ENCODE data around the gene FXYD4.

Gene FXYD4

DNA sequence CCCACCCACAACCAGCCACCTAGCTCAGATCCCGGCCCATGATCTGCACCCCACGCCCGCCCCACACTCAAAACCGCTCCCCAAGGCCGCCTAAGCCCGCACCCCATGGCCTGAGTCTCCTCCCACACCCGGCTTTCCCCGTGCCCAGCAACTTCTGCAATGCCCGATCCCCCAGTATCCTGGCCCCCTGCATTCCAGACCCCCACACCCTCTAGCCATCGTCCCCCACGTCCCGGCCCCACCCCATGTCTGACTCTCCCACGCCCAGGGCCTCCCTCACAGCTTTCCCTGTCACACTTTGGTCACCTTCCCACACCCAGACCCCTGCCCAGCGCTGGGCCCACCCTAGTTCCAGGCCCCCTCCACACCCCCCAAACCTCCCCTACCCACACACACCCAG, 20.1 kb upstream of the FXYD4 start:
- TF ChIP-seq, protein P1, sequence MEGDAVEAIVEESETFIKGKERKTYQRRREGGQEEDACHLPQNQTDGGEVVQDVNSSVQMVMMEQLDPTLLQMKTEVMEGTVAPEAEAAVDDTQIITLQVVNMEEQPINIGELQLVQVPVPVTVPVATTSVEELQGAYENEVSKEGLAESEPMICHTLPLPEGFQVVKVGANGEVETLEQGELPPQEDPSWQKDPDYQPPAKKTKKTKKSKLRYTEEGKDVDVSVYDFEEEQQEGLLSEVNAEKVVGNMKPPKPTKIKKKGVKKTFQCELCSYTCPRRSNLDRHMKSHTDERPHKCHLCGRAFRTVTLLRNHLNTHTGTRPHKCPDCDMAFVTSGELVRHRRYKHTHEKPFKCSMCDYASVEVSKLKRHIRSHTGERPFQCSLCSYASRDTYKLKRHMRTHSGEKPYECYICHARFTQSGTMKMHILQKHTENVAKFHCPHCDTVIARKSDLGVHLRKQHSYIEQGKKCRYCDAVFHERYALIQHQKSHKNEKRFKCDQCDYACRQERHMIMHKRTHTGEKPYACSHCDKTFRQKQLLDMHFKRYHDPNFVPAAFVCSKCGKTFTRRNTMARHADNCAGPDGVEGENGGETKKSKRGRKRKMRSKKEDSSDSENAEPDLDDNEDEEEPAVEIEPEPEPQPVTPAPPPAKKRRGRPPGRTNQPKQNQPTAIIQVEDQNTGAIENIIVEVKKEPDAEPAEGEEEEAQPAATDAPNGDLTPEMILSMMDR (IDR thresholded peaks at IDR 0.05; ENCODE audit: low read depth, low read length, missing control alignments) = no peak
- in situ Hi-C loops (cut with HindIII; ENCODE audit: low sequenced_read_pairs) = no loop called here
- H3K4me3 ChIP-seq (ENCODE audit: low read depth, low read length) = no peak overlapping the region
- DNase-seq (ENCODE audit: low read depth) = no peak

DNA sequence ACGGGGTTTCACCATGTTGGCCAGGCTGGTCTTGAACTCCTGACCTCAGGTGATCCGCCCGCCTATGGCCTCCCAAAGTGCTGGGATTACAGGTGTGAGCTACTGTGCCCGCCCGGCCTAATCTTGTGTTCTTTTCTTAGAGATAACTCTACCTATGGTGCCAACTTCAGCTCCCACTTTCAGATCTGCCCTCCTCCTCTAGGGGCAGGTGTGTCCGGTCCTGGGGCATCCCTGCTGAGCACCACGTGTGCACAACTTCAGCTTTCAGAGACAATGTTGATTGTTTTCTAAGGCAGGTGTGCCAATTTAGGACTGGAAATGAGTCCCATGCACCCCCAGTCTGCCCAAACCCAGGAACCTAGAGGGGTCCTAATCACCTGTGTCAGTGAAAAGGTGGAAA, 18.5 kb upstream of the FXYD4 start:
- TF ChIP-seq, protein P1 (IDR thresholded peaks at IDR 0.05; ENCODE audit: low read depth, low read length, missing control alignments) = no peak
- no peak for DNase-seq (ENCODE audit: low read depth)
- no peak overlapping the region for H3K4me3 ChIP-seq (ENCODE audit: low read depth, low read length)
- in situ Hi-C loops (cut with HindIII; ENCODE audit: low sequenced_read_pairs) = no loop called here

DNA sequence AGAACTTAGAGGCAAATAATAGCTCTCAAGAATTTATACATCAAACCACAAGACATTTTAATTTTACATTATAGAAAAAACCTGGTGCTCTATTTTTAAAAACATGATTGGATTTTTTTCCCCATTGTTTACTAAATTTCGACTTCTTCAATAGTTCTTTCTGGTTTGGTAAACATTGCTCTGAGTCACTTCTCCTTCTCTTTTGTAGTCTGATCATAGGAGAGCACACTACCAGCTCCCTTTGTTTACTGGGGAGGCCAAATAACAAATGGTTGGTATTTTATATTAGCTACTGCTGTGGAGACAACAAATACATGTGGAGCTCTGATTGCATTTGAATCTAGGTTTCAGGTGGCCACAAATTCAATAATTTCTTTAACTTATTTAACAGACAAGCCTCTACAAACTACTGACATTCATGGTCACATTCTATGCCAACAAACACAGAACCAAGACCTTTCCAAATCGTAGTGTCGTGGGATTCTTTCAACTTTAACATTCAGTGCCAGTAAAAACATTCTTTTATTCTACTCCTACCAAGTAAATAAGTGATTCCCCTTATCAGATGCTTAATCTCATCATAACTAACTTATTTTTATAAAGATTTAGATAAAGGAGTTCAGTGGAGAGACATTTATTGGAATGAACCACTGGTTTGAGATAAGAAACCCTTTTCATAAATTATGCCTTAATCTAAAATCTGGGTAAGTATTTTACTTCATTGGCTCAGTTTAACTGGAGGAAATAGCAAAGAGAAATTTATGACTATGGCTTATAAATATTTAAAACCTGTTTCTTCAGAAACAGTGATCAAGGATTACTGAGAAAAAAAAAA, 17.7 kb upstream of the FXYD4 start:
- in situ Hi-C loops (cut with HindIII; ENCODE audit: low sequenced_read_pairs) = no loop called here
- DNase-seq (ENCODE audit: low read depth) = no peak
- TF ChIP-seq, protein P1 (IDR thresholded peaks at IDR 0.05; ENCODE audit: low read depth, low read length, missing control alignments) = no peak
- H3K4me3 ChIP-seq (ENCODE audit: low read depth, low read length) = no peak overlapping the region

DNA sequence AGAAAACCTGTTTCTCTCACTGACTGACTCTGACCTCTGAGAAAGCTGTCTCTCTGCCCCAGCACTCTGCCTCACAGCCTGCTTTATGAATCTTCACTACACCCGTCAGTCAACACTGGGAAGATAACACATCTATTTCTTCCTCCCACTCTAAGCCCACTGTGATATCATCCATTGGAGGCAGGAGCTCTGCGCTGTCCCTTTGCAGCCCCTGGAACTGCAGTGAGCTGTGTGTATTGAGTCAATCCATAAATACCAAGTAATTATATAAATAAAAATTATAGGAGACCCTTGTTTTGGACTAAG, 17.2 kb upstream of the FXYD4 start:
- in situ Hi-C loops (cut with HindIII; ENCODE audit: low sequenced_read_pairs) = no loop called here
- no peak overlapping the region for H3K4me3 ChIP-seq (ENCODE audit: low read depth, low read length)
- TF ChIP-seq, protein P1 (IDR thresholded peaks at IDR 0.05; ENCODE audit: low read depth, low read length, missing control alignments) = no peak
- no peak for DNase-seq (ENCODE audit: low read depth)

DNA sequence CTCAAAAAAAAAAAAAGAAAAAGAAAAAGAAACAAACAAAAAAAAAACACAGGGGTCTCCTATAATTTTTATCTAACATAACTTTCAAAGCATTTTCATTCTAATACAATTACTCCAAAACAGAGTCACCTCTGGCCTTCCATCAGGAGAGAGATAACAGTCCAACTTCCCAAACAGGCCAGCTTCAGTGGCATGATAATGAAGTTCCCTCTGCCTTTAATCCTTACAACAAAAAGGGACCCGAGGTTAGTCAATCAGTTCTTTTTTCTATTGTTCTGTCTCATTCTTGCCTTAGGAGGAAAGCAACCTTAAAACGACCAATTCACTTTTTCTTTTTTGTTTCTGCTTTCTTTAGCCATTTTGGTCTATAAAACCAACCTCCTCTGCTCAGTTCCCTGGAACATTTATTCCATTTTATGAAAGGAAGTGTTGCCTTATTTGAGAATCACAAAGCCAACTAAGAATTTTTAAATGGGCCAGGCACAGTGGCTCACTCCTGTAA, 16.5 kb upstream of the FXYD4 start:
- no peak for DNase-seq (ENCODE audit: low read depth)
- in situ Hi-C loops (cut with HindIII; ENCODE audit: low sequenced_read_pairs) = no loop called here
- TF ChIP-seq, protein P1 (IDR thresholded peaks at IDR 0.05; ENCODE audit: low read depth, low read length, missing control alignments) = no peak
- no peak overlapping the region for H3K4me3 ChIP-seq (ENCODE audit: low read depth, low read length)

DNA sequence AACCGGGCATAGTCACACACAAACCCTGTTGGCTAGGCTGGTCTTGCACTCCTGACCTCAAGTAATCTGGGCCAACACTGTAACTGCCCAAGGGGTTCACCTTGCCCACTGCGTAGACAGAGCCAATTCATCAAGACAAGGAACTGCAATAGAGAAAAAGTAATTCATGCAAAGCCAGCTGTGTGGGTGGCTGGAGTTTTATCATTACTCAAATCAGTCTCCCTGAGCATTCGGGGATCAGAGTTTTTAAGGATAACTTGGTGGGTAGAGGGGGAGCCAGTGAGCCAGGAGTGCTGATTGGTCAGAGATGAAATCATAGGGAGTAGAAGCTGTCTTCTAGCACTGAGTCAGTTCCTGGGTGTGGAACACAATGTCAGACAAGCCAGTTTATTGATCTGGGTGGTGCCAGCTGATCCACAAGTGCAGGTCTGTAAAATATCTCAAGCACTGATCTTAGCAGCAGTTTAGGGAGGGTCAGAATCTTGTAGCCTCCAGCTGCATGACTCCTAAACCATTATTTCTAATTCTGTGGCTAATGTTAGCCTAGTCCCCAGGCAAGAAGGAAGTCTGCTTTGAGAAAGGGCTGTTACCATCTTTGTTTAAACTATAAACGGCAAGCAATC, 15.6 kb upstream of the FXYD4 start:
- in situ Hi-C loops (cut with HindIII; ENCODE audit: low sequenced_read_pairs) = no loop called here
- TF ChIP-seq, protein P1 (IDR thresholded peaks at IDR 0.05; ENCODE audit: low read depth, low read length, missing control alignments) = no peak
- H3K4me3 ChIP-seq (ENCODE audit: low read depth, low read length) = no peak overlapping the region
- no peak for DNase-seq (ENCODE audit: low read depth)

Measured in astrocyte of the cerebellum (primary cell).